Adrenal gland (tissue), 5 donors: Measurements from ENCODE around the gene NOL4L.

Source experiments
- POLR2A ChIP-seq, 2 donors: fragments of 450-650 bp; IDR thresholded peaks; one replicate each; pipeline ENCODE4 v1.6.1; 2017; ENCODE audit warnings: antibody characterized with exemption in 2 of 2, mild to moderate bottlenecking in 2 of 2, moderate library complexity in 1 of 2
- TF ChIP-seq, protein P1 (sequence below), 6 experiments: fragments of 450-650 bp in 4 of 6; fragments of 200-600 bp in 2 of 6; sonication (generic) in 1 of 6; IDR thresholded peaks; 1 replicate in 5 of 6; 2 replicates in 1 of 6; pipeline versions ENCODE4 v1.5.1 to v1.8.0; 2016 to 2021; ENCODE audit warnings: antibody characterized with exemption in 6 of 6, mild to moderate bottlenecking in 2 of 6, moderate library complexity in 1 of 6
- donor health status: DM: no; HTN: no; CAD: no.

DNA sequence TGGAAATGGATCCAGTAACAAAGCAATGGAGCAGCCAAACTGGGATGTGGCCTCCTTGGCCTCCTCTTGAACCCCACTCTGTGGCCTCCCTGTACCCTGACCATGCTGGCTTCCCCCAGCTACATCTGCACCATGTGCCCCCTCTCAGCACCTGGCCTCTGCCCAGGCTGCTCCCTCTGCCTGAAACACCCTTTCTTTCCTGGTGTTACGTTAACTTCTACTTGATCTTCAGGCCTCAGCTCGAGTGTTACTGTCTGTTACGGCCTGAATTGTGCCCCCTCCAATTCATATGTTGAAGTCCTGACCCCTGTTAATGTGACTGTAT is 30.2 kb downstream of the NOL4L start:
- TF ChIP-seq, protein P1, sequence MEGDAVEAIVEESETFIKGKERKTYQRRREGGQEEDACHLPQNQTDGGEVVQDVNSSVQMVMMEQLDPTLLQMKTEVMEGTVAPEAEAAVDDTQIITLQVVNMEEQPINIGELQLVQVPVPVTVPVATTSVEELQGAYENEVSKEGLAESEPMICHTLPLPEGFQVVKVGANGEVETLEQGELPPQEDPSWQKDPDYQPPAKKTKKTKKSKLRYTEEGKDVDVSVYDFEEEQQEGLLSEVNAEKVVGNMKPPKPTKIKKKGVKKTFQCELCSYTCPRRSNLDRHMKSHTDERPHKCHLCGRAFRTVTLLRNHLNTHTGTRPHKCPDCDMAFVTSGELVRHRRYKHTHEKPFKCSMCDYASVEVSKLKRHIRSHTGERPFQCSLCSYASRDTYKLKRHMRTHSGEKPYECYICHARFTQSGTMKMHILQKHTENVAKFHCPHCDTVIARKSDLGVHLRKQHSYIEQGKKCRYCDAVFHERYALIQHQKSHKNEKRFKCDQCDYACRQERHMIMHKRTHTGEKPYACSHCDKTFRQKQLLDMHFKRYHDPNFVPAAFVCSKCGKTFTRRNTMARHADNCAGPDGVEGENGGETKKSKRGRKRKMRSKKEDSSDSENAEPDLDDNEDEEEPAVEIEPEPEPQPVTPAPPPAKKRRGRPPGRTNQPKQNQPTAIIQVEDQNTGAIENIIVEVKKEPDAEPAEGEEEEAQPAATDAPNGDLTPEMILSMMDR (IDR thresholded peaks at IDR 0.05) = no peak
- no peak for TF ChIP-seq POLR2A (IDR thresholded peaks at IDR 0.05)
